ENCODE measurements around the gene CSF3.

CSF3 gene

DNA sequence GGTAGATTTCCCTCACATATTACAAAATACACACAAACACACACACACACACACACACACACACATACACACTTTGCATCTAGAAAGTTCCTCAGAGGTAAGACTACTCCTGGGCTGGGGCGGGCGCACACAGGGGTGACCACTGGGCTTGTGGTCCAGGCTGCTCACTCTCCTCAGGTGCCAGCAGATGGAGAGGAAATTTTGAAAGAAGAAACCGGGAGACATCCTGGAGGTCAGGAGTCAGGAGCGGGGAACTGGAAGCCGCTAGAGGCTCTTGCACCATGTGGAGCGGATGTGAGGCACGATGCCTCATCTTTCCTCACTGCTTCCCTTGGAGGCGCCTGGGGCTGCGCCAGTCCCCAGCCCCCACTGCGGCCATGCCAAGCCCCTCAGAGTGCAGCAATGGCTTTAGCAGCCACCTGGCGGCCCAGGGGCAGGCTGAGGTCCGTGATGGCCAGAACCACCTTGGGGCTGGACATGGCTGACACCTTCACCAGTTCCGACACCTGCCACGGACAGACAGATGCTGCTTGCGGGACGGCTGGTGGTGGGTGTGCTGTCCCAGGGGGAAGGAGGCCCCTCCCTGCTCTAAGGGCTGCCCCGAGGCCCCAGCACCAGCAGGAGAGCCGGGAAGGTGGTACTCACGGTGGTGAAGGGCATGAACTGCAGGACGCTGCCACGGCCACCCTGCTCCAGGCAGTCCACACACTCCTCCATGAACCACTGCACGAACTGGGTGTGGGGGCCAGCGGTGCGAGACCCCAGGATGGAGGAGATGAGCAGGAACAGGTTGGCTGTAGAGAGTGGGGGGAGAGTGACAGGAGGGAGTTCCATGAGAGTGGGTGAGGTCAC, 4.1 kb downstream of the CSF3 start:
- Histone ChIP-seq H2AK5ac (ENCODE audit: low read length) (no peak overlapping the region), H4K5ac (ENCODE audit: low read length) (no peak overlapping the region), H3K79me1 (ENCODE audit: low read length) (no peaks in the 10 kb centered on the region), H2BK5ac (ENCODE audit: low read length) (no peak overlapping the region), H3K4ac (ENCODE audit: low read depth, low read length) (no peak overlapping the region), H2BK120ac (ENCODE audit: low read depth, low read length) (no peak overlapping the region), H3K18ac (ENCODE audit: low read length) (no peak overlapping the region), H3K27me3 (ENCODE audit: insufficient read depth, low read length, poor library complexity) (no peaks in the 10 kb centered on the region), H3K4me3 (ENCODE audit: low read length) (no peak overlapping the region), H4K8ac (ENCODE audit: low read depth, low read length) (no peak overlapping the region), H3K36me3 (ENCODE audit: control insufficient read depth, insufficient read depth, low read length) (peaks cover 5% of the 10 kb centered on the region), H3K23ac (ENCODE audit: low read length) (no peak overlapping the region), H2BK15ac (replicated peaks; ENCODE audit: low read depth) (no peak overlapping the region), H3K79me2 (ENCODE audit: control insufficient read depth, insufficient read depth, low read length) (no peaks in the 10 kb centered on the region), H3K4me1 (ENCODE audit: control insufficient read depth, low read depth, low read length) (peaks cover 3% of the 10 kb centered on the region), H3K27ac (ENCODE audit: low read depth, low read length) (no peak overlapping the region), H3K9ac (ENCODE audit: low read length) (no peak overlapping the region), H3K4me2 (ENCODE audit: low read length) (no peak overlapping the region), H3K56ac (ENCODE audit: low read length) (peak overlapping the region; percentile 78)
- WGBS (ENCODE audit: extremely low coverage, insufficient coverage, low lambda C conversion rate), result no CpG with 5 or more reads among the region's 24 CpGs
- peak; percentile 27 for DNase-seq

DNA sequence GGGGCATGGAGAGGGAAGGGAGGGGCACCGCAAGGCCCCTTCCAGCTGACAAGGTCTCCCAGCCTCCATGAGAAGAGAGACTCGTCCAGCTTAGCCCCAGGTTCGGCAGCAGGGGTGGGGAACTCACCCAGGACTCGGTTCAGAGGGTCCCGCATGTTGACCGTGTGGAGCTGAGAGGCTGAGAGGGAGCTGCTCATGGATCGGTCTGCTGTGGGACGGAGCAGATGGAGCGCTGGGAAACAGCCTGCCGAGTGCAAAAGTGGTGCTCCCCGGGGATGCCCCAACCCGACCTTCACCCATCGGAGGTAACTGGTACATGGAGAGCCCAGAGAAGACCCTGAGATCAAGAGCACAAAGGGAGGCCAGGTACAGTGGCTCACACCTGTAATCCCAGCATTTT, 4.9 kb downstream of the CSF3 start:
- Histone ChIP-seq H3K9ac (ENCODE audit: low read length) (no peak overlapping the region), H2AK5ac (ENCODE audit: low read length) (no peak overlapping the region), H3K4me3 (ENCODE audit: low read length) (no peak overlapping the region), H4K5ac (ENCODE audit: low read length) (no peak overlapping the region), H3K4ac (ENCODE audit: low read depth, low read length) (no peak overlapping the region), H2BK120ac (ENCODE audit: low read depth, low read length) (no peak overlapping the region), H3K79me2 (ENCODE audit: control insufficient read depth, insufficient read depth, low read length) (no peaks in the 10 kb centered on the region), H3K56ac (ENCODE audit: low read length) (no peak overlapping the region), H3K27ac (ENCODE audit: low read depth, low read length) (no peak overlapping the region), H3K36me3 (ENCODE audit: control insufficient read depth, insufficient read depth, low read length) (peaks cover 5% of the 10 kb centered on the region), H2BK15ac (replicated peaks; ENCODE audit: low read depth) (no peak overlapping the region), H2BK5ac (ENCODE audit: low read length) (no peak overlapping the region), H3K23ac (ENCODE audit: low read length) (no peak overlapping the region), H3K4me1 (ENCODE audit: control insufficient read depth, low read depth, low read length) (peaks cover 3% of the 10 kb centered on the region), H3K79me1 (ENCODE audit: low read length) (no peaks in the 10 kb centered on the region), H3K4me2 (ENCODE audit: low read length) (no peak overlapping the region), H3K27me3 (ENCODE audit: insufficient read depth, low read length, poor library complexity) (no peaks in the 10 kb centered on the region), H3K18ac (ENCODE audit: low read length) (no peak overlapping the region), H4K8ac (ENCODE audit: low read depth, low read length) (no peak overlapping the region)
- WGBS (ENCODE audit: extremely low coverage, insufficient coverage, low lambda C conversion rate), result no CpG with 5 or more reads among the region's 13 CpGs
- no peak for DNase-seq

DNA sequence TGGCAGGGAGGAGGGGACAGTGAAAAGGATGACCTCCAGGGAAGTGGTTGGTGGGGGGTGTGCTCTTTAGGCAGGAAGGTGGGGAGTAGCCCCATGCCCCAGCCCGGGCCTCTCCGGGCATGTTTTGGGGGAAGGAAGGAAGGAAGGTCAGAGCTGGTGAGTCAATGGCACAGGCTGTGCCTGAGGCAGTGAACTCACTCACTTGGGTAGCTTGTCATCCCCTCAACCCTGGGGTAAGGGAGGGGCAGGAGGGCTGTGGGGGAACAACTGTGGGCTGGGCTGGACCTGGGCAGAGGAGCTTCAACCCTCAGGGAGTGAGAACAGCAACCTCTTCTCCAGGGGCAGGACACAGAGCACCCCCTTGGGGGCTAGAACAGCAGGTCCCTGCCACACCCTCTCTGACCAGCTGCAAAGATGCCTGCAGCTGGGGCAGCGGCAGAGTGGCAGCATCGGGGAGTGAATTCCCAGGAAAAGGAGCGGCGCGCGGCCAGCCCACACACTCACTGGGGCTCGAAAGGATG, 6.3 kb downstream of the CSF3 start:
- no peak overlapping the region for H2BK15ac ChIP-seq (replicated peaks; ENCODE audit: low read depth)
- H2BK5ac ChIP-seq (ENCODE audit: low read length), result no peak overlapping the region
- no peak overlapping the region for H3K18ac ChIP-seq (ENCODE audit: low read length)
- peaks cover 3% of the 10 kb centered on the region for H3K4me1 ChIP-seq (ENCODE audit: control insufficient read depth, low read depth, low read length)
- no peaks in the 10 kb centered on the region for H3K79me1 ChIP-seq (ENCODE audit: low read length)
- H3K27ac ChIP-seq (ENCODE audit: low read depth, low read length), result no peak overlapping the region
- no peak overlapping the region for H3K23ac ChIP-seq (ENCODE audit: low read length)
- peaks cover 12% of the 10 kb centered on the region for H3K36me3 ChIP-seq (ENCODE audit: control insufficient read depth, insufficient read depth, low read length)
- H2BK120ac ChIP-seq (ENCODE audit: low read depth, low read length), result no peak overlapping the region
- no peak overlapping the region for H4K5ac ChIP-seq (ENCODE audit: low read length)
- H3K4me3 ChIP-seq (ENCODE audit: low read length), result no peak overlapping the region
- no peak overlapping the region for H2AK5ac ChIP-seq (ENCODE audit: low read length)
- H4K8ac ChIP-seq (ENCODE audit: low read depth, low read length), result no peak overlapping the region
- no peaks in the 10 kb centered on the region for H3K79me2 ChIP-seq (ENCODE audit: control insufficient read depth, insufficient read depth, low read length)
- DNase-seq, result no peak
- H3K27me3 ChIP-seq (ENCODE audit: insufficient read depth, low read length, poor library complexity), result no peaks in the 10 kb centered on the region
- WGBS (ENCODE audit: extremely low coverage, insufficient coverage, low lambda C conversion rate), result no CpG with 5 or more reads among the region's 9 CpGs
- no peak overlapping the region for H3K4me2 ChIP-seq (ENCODE audit: low read length)
- H3K56ac ChIP-seq (ENCODE audit: low read length), result no peak overlapping the region
- no peak overlapping the region for H3K9ac ChIP-seq (ENCODE audit: low read length)
- H3K4ac ChIP-seq (ENCODE audit: low read depth, low read length), result no peak overlapping the region

DNA sequence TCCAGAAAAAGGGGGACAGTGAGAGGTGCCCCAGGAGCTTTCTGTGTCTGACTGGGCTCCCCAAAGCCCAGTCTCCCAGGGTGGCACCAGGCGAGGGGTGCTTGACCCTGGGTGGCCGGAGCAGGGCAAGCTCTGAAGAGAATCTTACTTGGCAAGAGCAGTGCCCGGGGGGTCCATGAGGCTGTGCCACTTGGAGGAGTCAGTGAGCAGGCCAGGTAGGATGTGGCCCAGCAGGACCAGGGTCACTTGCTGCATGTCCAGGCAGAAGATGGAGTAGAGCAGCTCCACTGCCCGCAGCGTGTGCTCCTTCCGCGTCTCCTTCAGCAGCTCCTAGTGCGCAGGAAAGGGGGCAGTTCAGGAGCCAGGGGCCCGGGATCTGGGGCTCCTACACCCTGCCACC, 7.3 kb downstream of the CSF3 start:
- Histone ChIP-seq H3K4me1 (ENCODE audit: control insufficient read depth, low read depth, low read length) (peaks cover 3% of the 10 kb centered on the region), H3K18ac (ENCODE audit: low read length) (no peak overlapping the region), H3K27ac (ENCODE audit: low read depth, low read length) (no peak overlapping the region), H2BK5ac (ENCODE audit: low read length) (no peak overlapping the region), H3K4me2 (ENCODE audit: low read length) (no peak overlapping the region), H3K56ac (ENCODE audit: low read length) (no peak overlapping the region), H3K79me2 (ENCODE audit: control insufficient read depth, insufficient read depth, low read length) (no peaks in the 10 kb centered on the region), H4K5ac (ENCODE audit: low read length) (no peak overlapping the region), H3K23ac (ENCODE audit: low read length) (no peak overlapping the region), H3K9ac (ENCODE audit: low read length) (no peak overlapping the region), H3K27me3 (ENCODE audit: insufficient read depth, low read length, poor library complexity) (no peaks in the 10 kb centered on the region), H3K36me3 (ENCODE audit: control insufficient read depth, insufficient read depth, low read length) (peaks cover 13% of the 10 kb centered on the region), H3K4me3 (ENCODE audit: low read length) (no peak overlapping the region), H2BK15ac (replicated peaks; ENCODE audit: low read depth) (no peak overlapping the region), H2AK5ac (ENCODE audit: low read length) (no peak overlapping the region), H4K8ac (ENCODE audit: low read depth, low read length) (no peak overlapping the region), H3K4ac (ENCODE audit: low read depth, low read length) (no peak overlapping the region), H2BK120ac (ENCODE audit: low read depth, low read length) (no peak overlapping the region), H3K79me1 (ENCODE audit: low read length) (no peaks in the 10 kb centered on the region)
- WGBS (ENCODE audit: extremely low coverage, insufficient coverage, low lambda C conversion rate), result no CpG with 5 or more reads among the region's 9 CpGs
- DNase-seq, result no peak

DNA sequence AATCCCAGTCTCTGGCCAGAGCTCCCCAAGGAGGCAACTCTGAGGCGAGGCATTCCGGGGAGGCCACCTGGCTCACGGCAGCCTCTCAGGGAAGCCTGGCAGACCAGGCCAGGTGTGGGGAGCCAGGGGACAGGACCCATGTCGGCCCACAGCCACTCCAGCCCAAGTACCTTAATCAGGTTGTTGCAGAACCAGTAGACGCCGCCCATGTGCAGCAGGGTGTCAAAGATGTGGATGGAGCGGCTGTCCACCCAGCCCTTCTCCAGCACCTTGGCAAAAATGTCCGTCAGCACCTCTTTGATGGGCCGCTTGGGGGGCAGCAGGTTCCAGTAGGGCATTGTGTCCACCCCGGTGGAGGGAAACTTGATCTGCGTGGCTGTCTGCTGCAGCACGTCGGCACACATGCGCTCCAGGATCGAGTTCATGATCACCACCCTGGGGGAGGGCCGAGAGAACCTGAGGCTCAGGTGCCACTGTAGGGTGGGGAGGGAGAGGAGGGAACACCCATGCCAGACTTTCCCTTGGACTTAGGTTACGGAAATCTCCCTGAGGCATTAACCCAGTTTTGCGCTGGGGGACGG, 7.8 kb downstream of the CSF3 start:
- H3K9ac ChIP-seq (ENCODE audit: low read length), result no peak overlapping the region
- no peak overlapping the region for H4K5ac ChIP-seq (ENCODE audit: low read length)
- no peaks in the 10 kb centered on the region for H3K79me1 ChIP-seq (ENCODE audit: low read length)
- no peak overlapping the region for H4K8ac ChIP-seq (ENCODE audit: low read depth, low read length)
- DNase-seq, result no peak
- H2AK5ac ChIP-seq (ENCODE audit: low read length), result no peak overlapping the region
- no CpG with 5 or more reads among the region's 19 CpGs for WGBS (ENCODE audit: extremely low coverage, insufficient coverage, low lambda C conversion rate)
- H3K56ac ChIP-seq (ENCODE audit: low read length), result no peak overlapping the region
- H3K79me2 ChIP-seq (ENCODE audit: control insufficient read depth, insufficient read depth, low read length), result no peaks in the 10 kb centered on the region
- H3K4me3 ChIP-seq (ENCODE audit: low read length), result no peak overlapping the region
- H2BK120ac ChIP-seq (ENCODE audit: low read depth, low read length), result no peak overlapping the region
- H2BK5ac ChIP-seq (ENCODE audit: low read length), result no peak overlapping the region
- no peak overlapping the region for H3K18ac ChIP-seq (ENCODE audit: low read length)
- H3K27me3 ChIP-seq (ENCODE audit: insufficient read depth, low read length, poor library complexity), result no peaks in the 10 kb centered on the region
- no peak overlapping the region for H3K23ac ChIP-seq (ENCODE audit: low read length)
- no peak overlapping the region for H3K4ac ChIP-seq (ENCODE audit: low read depth, low read length)
- no peak overlapping the region for H3K4me2 ChIP-seq (ENCODE audit: low read length)
- H3K36me3 ChIP-seq (ENCODE audit: control insufficient read depth, insufficient read depth, low read length), result peaks cover 13% of the 10 kb centered on the region
- no peak overlapping the region for H2BK15ac ChIP-seq (replicated peaks; ENCODE audit: low read depth)
- no peak overlapping the region for H3K27ac ChIP-seq (ENCODE audit: low read depth, low read length)
- peaks cover 3% of the 10 kb centered on the region for H3K4me1 ChIP-seq (ENCODE audit: control insufficient read depth, low read depth, low read length)

All from mesendoderm (in vitro differentiated cells).